ENCODE measurements around the gene CCDC87.

DNA sequence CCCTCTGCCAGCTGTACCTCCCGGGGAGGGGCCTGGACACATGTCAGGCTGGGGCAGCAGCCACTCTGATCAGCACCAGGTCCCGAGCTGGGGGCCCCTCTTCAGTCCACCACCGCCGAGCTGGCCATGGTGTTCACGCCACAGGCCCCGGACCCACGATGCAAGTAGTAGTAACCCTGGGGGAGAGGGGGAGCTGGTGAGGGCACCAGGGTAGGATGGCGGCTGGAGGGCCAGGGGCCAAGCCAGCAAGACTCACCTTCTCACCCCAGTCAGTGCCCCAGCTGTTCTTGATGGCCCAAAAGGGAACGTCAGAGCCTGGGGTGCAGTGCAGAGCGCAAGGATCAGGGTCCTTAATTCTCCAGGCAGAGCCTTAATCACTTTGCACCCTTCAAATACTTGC, 29.0 kb downstream of the CCDC87 start:
- TF ChIP-seq, protein P1, sequence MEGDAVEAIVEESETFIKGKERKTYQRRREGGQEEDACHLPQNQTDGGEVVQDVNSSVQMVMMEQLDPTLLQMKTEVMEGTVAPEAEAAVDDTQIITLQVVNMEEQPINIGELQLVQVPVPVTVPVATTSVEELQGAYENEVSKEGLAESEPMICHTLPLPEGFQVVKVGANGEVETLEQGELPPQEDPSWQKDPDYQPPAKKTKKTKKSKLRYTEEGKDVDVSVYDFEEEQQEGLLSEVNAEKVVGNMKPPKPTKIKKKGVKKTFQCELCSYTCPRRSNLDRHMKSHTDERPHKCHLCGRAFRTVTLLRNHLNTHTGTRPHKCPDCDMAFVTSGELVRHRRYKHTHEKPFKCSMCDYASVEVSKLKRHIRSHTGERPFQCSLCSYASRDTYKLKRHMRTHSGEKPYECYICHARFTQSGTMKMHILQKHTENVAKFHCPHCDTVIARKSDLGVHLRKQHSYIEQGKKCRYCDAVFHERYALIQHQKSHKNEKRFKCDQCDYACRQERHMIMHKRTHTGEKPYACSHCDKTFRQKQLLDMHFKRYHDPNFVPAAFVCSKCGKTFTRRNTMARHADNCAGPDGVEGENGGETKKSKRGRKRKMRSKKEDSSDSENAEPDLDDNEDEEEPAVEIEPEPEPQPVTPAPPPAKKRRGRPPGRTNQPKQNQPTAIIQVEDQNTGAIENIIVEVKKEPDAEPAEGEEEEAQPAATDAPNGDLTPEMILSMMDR (conservative IDR thresholded peaks at IDR 0.05; ENCODE audit: low read depth in 2 of 2), result no peak
- TF ChIP-seq EZH2phosphoT487 (IDR thresholded peaks at IDR 0.05; ENCODE audit: unreplicated experiment) (no peak), EZH2 (IDR thresholded peaks at IDR 0.05; ENCODE audit: low read depth, unreplicated experiment) (no peak), NANOG (IDR thresholded peaks at IDR 0.05; ENCODE audit: borderline replicate concordance) (no peak), CREB1 (CRISPR knock-in tag; IDR thresholded peaks at IDR 0.05; ENCODE audit: low read depth) (no peak), POLR2AphosphoS5 (IDR thresholded peaks at IDR 0.05; ENCODE audit: low read depth) (no peak), ZNF114 (CRISPR knock-in tag; IDR thresholded peaks at IDR 0.05) (no peak)
- TF ChIP-seq, protein P2, sequence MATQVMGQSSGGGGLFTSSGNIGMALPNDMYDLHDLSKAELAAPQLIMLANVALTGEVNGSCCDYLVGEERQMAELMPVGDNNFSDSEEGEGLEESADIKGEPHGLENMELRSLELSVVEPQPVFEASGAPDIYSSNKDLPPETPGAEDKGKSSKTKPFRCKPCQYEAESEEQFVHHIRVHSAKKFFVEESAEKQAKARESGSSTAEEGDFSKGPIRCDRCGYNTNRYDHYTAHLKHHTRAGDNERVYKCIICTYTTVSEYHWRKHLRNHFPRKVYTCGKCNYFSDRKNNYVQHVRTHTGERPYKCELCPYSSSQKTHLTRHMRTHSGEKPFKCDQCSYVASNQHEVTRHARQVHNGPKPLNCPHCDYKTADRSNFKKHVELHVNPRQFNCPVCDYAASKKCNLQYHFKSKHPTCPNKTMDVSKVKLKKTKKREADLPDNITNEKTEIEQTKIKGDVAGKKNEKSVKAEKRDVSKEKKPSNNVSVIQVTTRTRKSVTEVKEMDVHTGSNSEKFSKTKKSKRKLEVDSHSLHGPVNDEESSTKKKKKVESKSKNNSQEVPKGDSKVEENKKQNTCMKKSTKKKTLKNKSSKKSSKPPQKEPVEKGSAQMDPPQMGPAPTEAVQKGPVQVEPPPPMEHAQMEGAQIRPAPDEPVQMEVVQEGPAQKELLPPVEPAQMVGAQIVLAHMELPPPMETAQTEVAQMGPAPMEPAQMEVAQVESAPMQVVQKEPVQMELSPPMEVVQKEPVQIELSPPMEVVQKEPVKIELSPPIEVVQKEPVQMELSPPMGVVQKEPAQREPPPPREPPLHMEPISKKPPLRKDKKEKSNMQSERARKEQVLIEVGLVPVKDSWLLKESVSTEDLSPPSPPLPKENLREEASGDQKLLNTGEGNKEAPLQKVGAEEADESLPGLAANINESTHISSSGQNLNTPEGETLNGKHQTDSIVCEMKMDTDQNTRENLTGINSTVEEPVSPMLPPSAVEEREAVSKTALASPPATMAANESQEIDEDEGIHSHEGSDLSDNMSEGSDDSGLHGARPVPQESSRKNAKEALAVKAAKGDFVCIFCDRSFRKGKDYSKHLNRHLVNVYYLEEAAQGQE (IDR thresholded peaks at IDR 0.05; ENCODE audit: unreplicated experiment), result no peak
